Activated B cell treated with CpG ODN at 0.5 μM for 24 hours (primary cell): ENCODE data around the gene SNORC. TPM values are rescaled to one million over a fixed set of nuclear protein-coding genes. Genes with fewer than 3 reads are reported as not detected.
A peak's percentile ranks its signal among the peaks of the same experiment; 100 is the strongest.

Experiments used
- ATAC-seq: fragments of 200-7000 bp; cut with Tn5 transposase; one replicate; pipeline ENCODE4 v1.10.0; 2021; ENCODE audit warnings: low read depth, mild to moderate bottlenecking, moderate library complexity
- CTCF ChIA-PET: fragments of 350-600 bp; sonication (Branson Sonifier 250); formaldehyde crosslinking; loops from one replicate; lab custom pipeline; 2021; ENCODE audit warnings: antibody characterized with exemption; lab: Charles Lee
- POLR2A ChIA-PET: fragments of 350-600 bp; sonication (Branson Sonifier 250); formaldehyde crosslinking; loops from one replicate; lab custom pipeline; 2021; ENCODE audit warnings: antibody characterized with exemption; lab: Charles Lee
- DNase-seq: peaks from one replicate; pipeline ENCODE4 v3.0.0; 2022
- H3K27ac Mint-ChIP-seq: one replicate; pipeline ENCODE4 v1.8.0; 2020; ENCODE audit warnings: mixed read lengths
- H3K27me3 Mint-ChIP-seq: one replicate; pipeline ENCODE4 v1.8.0; 2021; ENCODE audit warnings: mixed read lengths
- H3K36me3 Mint-ChIP-seq: one replicate; pipeline ENCODE4 v1.8.0; 2021; ENCODE audit warnings: low read depth, mixed read lengths
- H3K4me1 Mint-ChIP-seq: one replicate; pipeline ENCODE4 v1.8.0; 2021; ENCODE audit warnings: mixed read lengths
- H3K4me3 Mint-ChIP-seq: one replicate; pipeline ENCODE4 v1.8.0; 2020; ENCODE audit warnings: mild to moderate bottlenecking, mixed read lengths
- H3K9me3 Mint-ChIP-seq: one replicate; pipeline ENCODE4 v1.8.0; 2020; ENCODE audit warnings: mixed read lengths
- intact Hi-C: fragments of 100-400 bp; cut with micrococcal nuclease; formaldehyde crosslinking; loops from one replicate; pipeline ENCODE4 v1.15.1; 2024
- total RNA-seq: library from RNA; stranded (reverse); gene quantifications from 2 replicates; pipeline ENCODE4 v1.2.3, GENCODE V29; 2022
- TF ChIP-seq, protein P1 (sequence below): fragments of 200-600 bp; IDR thresholded peaks from one replicate; pipeline ENCODE4 v1.8.0; 2022; ENCODE audit warnings: antibody characterized with exemption, mild to moderate bottlenecking

Gene SNORC
- total RNA-seq, 1 donor from 2014 or later = 2.1 TPM

DNA sequence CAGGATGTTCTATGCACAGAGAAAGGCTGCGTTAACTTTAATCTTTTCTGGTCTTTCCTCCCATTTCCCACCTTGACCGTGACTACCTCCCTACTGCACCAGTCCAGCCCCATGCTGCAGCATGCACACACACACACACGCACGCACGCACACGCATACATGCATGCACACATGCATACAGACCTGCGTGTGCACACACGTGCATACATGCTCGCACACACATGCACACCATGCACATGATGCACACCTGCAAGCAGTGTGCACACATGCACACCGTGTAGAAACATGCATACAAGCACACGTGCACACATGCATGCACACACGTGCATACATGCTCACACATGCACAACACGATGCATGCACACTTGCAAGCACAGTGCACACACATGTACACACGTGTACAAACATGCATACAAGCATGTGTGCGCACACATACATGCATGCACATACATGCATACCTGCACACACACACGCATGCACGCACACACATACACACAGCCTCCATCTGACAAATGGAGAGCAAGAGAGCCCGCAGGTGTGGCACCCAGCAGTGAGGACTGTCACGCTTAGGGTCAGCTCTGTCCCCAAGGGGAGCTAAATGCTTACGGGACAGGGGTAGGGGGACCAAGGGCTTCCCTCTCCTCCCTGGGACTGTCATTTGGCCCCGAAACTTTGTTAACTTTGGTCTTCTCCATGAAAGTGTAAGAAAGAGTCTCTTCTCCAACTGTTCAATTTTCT is 18.2 kb downstream of the SNORC start:
- ATAC-seq (no peak), DNase-seq (peak; percentile 5)
- Mint-ChIP-seq H3K27ac (no peak overlapping the region), H3K36me3 (no peaks in the 10 kb centered on the region), H3K27me3 (peaks cover 20% of the 10 kb centered on the region), H3K4me3 (no peak overlapping the region), H3K9me3 (no peaks in the 10 kb centered on the region), H3K4me1 (peaks cover 2% of the 10 kb centered on the region)
- intact Hi-C loops = no loop called here
- TF ChIP-seq, protein P1, sequence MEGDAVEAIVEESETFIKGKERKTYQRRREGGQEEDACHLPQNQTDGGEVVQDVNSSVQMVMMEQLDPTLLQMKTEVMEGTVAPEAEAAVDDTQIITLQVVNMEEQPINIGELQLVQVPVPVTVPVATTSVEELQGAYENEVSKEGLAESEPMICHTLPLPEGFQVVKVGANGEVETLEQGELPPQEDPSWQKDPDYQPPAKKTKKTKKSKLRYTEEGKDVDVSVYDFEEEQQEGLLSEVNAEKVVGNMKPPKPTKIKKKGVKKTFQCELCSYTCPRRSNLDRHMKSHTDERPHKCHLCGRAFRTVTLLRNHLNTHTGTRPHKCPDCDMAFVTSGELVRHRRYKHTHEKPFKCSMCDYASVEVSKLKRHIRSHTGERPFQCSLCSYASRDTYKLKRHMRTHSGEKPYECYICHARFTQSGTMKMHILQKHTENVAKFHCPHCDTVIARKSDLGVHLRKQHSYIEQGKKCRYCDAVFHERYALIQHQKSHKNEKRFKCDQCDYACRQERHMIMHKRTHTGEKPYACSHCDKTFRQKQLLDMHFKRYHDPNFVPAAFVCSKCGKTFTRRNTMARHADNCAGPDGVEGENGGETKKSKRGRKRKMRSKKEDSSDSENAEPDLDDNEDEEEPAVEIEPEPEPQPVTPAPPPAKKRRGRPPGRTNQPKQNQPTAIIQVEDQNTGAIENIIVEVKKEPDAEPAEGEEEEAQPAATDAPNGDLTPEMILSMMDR = no peak
- ChIA-PET POLR2A (no interaction called here), CTCF (no interaction called here)

DNA sequence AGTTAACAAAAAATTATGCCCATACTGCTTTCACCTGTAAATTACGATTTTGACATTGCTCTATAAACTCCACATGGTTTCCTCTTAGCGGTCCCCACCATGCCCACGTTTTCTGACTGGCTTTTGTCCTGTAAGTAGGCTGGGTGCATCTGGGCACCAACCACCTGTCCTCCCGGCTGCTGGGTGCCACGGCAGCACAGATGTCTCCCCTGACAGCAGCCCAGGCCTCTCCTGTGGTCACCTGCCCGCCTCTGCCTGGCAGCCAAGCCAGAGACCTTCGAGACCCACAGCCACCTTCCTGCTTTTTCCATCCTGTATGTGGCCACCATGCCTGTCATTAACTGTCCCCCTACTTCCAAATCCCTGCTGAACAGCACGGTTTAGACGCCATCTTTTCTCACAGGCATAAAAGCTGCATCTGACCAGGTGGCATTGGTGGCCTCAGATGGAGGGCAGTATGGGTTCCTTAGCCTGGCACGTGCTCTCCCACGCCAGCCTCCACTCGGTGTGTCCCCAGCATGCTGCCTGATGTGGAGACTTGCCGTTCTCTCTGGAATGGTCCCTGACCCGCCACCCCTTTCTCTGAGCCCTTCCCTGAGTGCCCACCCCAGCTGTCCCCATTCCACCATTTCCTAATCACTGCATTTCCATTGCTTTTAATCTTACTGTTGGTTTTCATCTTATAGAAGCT is 18.9 kb downstream of the SNORC start:
- no peak overlapping the region for H3K27ac Mint-ChIP-seq
- ChIA-PET CTCF (no interaction called here), POLR2A (no interaction called here)
- H3K4me1 Mint-ChIP-seq = peaks cover 2% of the 10 kb centered on the region
- TF ChIP-seq, protein P1 = no peak
- intact Hi-C loops = no loop called here
- H3K36me3 Mint-ChIP-seq = no peaks in the 10 kb centered on the region
- H3K9me3 Mint-ChIP-seq = no peaks in the 10 kb centered on the region
- H3K4me3 Mint-ChIP-seq = no peak overlapping the region
- peak; percentile 9 for DNase-seq
- ATAC-seq = no peak
- peaks cover 20% of the 10 kb centered on the region for H3K27me3 Mint-ChIP-seq

DNA sequence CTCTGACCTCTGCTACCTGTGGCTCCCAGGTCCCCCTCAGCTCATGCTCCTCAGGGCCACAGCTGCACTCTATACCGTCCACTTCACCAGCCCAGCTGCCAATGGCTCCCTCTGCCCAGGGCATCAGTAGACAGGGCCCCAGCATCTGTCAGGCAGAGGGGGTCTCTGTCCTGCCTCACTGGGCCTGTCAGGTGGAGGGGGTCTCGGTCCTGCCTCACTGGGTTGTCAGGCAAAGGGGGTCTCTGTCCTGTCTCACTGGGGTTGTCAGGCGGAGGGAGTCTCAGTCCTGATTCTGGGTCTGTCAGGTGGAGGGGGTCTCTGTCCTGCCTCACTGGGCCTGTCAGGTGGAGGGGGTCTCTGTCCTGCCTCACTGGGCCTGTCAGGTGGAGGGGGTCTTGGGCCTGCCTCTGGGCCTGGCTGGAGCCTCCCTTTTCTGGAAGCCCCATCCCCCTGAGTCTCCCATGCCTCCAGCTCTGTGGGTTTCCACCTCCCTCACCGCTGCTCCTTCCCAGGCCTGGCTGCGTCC is 19.9 kb downstream of the SNORC start:
- Mint-ChIP-seq H3K4me1 (peaks cover 2% of the 10 kb centered on the region), H3K4me3 (no peak overlapping the region), H3K9me3 (no peaks in the 10 kb centered on the region), H3K27me3 (peaks cover 20% of the 10 kb centered on the region), H3K36me3 (no peaks in the 10 kb centered on the region), H3K27ac (no peak overlapping the region)
- CTCF ChIA-PET = no interaction called here
- intact Hi-C loops = no loop called here
- ATAC-seq = no peak
- peak; percentile 4 for DNase-seq
- POLR2A ChIA-PET = no interaction called here
- TF ChIP-seq, protein P1 = no peak

DNA sequence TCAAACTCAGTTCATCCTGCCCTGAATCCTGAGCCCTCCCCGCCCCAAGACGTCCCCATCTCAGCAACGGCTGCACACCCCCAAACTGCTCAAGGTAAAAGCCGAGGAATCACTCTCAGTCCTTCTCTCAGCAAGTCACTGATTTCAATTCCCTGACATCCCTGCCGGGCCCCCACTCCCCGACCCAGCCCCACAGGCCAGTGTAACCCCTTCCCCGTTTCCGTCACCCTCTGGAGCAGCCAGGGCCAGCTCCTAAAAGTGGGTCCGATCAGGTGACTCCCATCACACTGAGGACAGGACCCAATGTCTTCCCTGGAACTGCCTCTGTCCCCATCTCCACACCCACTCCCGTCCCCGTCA is 20.5 kb downstream of the SNORC start:
- ChIA-PET CTCF (no interaction called here), POLR2A (no interaction called here)
- ATAC-seq (no peak), DNase-seq (no peak)
- Mint-ChIP-seq H3K9me3 (no peaks in the 10 kb centered on the region), H3K4me1 (peaks cover 2% of the 10 kb centered on the region), H3K27ac (no peak overlapping the region), H3K27me3 (peaks cover 20% of the 10 kb centered on the region), H3K4me3 (no peak overlapping the region), H3K36me3 (no peaks in the 10 kb centered on the region)
- TF ChIP-seq, protein P1 = no peak
- intact Hi-C loops = no loop called here

DNA sequence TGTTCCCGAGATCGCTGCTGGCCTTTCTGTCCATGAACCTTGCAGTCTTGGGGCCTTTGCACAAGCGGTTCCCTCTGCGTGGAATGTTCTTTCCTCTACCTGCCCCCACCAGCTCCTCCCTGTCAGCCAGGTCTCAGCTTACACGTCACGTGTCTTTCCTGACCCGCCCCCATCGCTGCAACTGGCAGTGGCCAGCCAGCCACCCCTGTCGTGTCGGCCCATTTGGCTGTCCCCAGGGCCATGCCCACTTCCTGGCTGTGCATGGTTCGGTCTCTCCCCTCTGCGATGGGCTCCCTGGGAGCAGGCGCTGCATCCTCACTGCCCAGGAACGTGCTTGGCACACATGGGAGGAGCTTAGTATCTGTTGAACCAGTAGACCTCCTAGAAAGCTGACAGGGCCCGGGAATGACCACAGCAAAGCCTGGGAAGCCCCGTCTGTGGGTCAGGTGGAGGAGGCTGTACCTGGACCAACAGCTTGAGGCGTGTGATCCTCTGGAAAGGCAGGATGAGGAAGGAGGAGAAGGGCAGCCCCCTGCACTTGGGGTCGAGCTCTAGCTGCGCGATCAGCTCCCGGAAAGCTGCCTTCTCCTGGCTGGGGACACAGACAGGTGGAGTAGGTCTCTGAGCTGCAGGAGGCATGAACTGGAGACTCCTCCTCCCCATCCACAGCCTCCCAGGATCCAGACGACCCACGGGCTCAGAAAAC is 21.0 kb downstream of the SNORC start:
- Mint-ChIP-seq H3K4me1 (peaks cover 2% of the 10 kb centered on the region), H3K27ac (no peak overlapping the region), H3K36me3 (no peaks in the 10 kb centered on the region), H3K9me3 (no peaks in the 10 kb centered on the region), H3K4me3 (no peak overlapping the region), H3K27me3 (peaks cover 20% of the 10 kb centered on the region)
- DNase-seq = peak; percentile 12
- TF ChIP-seq, protein P1 = no peak
- ChIA-PET POLR2A (no interaction called here), CTCF (no interaction called here)
- ATAC-seq = no peak
- intact Hi-C loops = no loop called here
